IMR-90 (cell line): ENCODE results near the gene MSI1. TPM values are rescaled to one million over a fixed set of nuclear protein-coding genes. Genes with fewer than 3 reads are reported as not detected.

Experiments
- ATAC-seq: fragments of 200-7000 bp; cut with Tn5 transposase; 2 replicates; pipeline ENCODE4 v1.9.1; 2020; ENCODE audit warnings: low read depth, mild to moderate bottlenecking, moderate library complexity
- BruUV-seq: library from RNA; stranded (reverse); fragments of 400-500 nt; replicated peaks from 2 replicates; lab custom pipeline; 2021; lab: Mats Ljungman, UMichigan
- CTCF ChIA-PET: fragments of 300-600 bp; formaldehyde crosslinking; extraction: SDS; loops from one replicate; lab custom pipeline; 2021; ENCODE audit warnings: antibody characterized with exemption; lab: Yijun Ruan, JAX
- POLR2A ChIA-PET: fragments of 300-600 bp; sonication (Branson Sonifier 250); formaldehyde crosslinking; loops from one replicate; lab custom pipeline; 2022; ENCODE audit warnings: antibody characterized with exemption; ENCODE audit not compliant: unreplicated experiment; lab: Charles Lee
- DNase-seq: peaks from one replicate; pipeline ENCODE4 v3.0.0; 2013
- H2AFZ ChIP-seq: replicated peaks from 2 replicates; pipeline ENCODE3; 2013; ENCODE audit warnings: low read length, mild to moderate bottlenecking; ENCODE audit not compliant: poor library complexity
- H2AK5ac ChIP-seq: 2 replicates; pipeline ENCODE4 v1.6.1; 2013; ENCODE audit warnings: low read depth, low read length, inconsistent platforms
- H2AK9ac ChIP-seq: replicated peaks from 2 replicates; pipeline ENCODE3; 2013; ENCODE audit warnings: mild to moderate bottlenecking, low read depth, low read length, moderate library complexity; ENCODE audit not compliant: poor library complexity
- H2BK120ac ChIP-seq: 2 replicates; pipeline ENCODE4 v1.6.1; 2013; ENCODE audit warnings: low read depth, low read length, inconsistent platforms
- H2BK15ac ChIP-seq: 3 replicates; pipeline ENCODE4 v1.6.1; 2013; ENCODE audit warnings: low read depth, low read length, inconsistent platforms
- H2BK20ac ChIP-seq: 2 replicates; pipeline ENCODE4 v1.6.1; 2013; ENCODE audit warnings: low read depth, mild to moderate bottlenecking, inconsistent platforms, low read length, moderate library complexity
- H2BK5ac ChIP-seq: 2 replicates; pipeline ENCODE4 v1.6.1; 2013; ENCODE audit warnings: mild to moderate bottlenecking, low read depth, low read length, inconsistent platforms; ENCODE audit not compliant: poor library complexity, severe bottlenecking
- H3K14ac ChIP-seq: replicated peaks from 2 replicates; pipeline ENCODE4 v1.6.1; 2013; ENCODE audit warnings: low read depth, low read length, inconsistent platforms
- H3K18ac ChIP-seq: 2 replicates; pipeline ENCODE4 v1.6.1; 2013; ENCODE audit warnings: low read depth, low read length, control low read depth
- H3K23ac ChIP-seq: 2 replicates; pipeline ENCODE4 v1.6.1; 2013; ENCODE audit warnings: low read depth, low read length, inconsistent platforms
- H3K27ac ChIP-seq: 2 replicates; pipeline ENCODE4 v1.5.1; 2013; ENCODE audit warnings: mild to moderate bottlenecking, control low read depth, low read length; ENCODE audit not compliant: insufficient read depth
- H3K27me3 ChIP-seq: 2 replicates; pipeline ENCODE4 v1.6.1; 2013; ENCODE audit warnings: low read length; ENCODE audit not compliant: control insufficient read depth, insufficient read depth
- H3K36me3 ChIP-seq: 2 replicates; pipeline ENCODE4 v1.6.1; 2013; ENCODE audit warnings: low read length, mixed read lengths; ENCODE audit not compliant: control insufficient read depth, insufficient read depth
- H3K4ac ChIP-seq: 2 replicates; pipeline ENCODE4 v1.6.1; 2013; ENCODE audit warnings: low read depth, low read length, inconsistent platforms
- H3K4me1 ChIP-seq: 2 replicates; pipeline ENCODE4 v1.6.1; 2013; ENCODE audit warnings: low read length, mixed read lengths; ENCODE audit not compliant: control insufficient read depth, insufficient read depth
- H3K4me2 ChIP-seq: 2 replicates; pipeline ENCODE4 v1.6.1; 2013; ENCODE audit warnings: low read depth, mild to moderate bottlenecking, control low read depth, low read length, moderate library complexity
- H3K4me3 ChIP-seq: 2 replicates; pipeline ENCODE4 v1.5.1; 2013; ENCODE audit warnings: low read depth, mild to moderate bottlenecking, control low read depth, low read length, moderate library complexity; ENCODE audit not compliant: insufficient read depth
- H3K56ac ChIP-seq: 2 replicates; pipeline ENCODE4 v1.6.1; 2013; ENCODE audit warnings: low read length, inconsistent platforms; ENCODE audit not compliant: insufficient read depth; ENCODE audit errors: extremely low read depth
- H3K79me1 ChIP-seq, 2 experiments: 2 replicates each; pipeline ENCODE4 v1.6.1; 2013; ENCODE audit warnings: low read length in 2 of 2, inconsistent platforms in 1 of 2, low read depth in 1 of 2
- H3K9ac ChIP-seq: 2 replicates; pipeline ENCODE4 v1.6.1; 2013; ENCODE audit warnings: low read depth, low read length, control low read depth
- H3K9me1 ChIP-seq: 2 replicates; pipeline ENCODE4 v1.6.1; 2013; ENCODE audit warnings: low read length, inconsistent platforms; ENCODE audit not compliant: insufficient read depth
- H3K9me3 ChIP-seq: 2 replicates; pipeline ENCODE4 v1.6.1; 2013; ENCODE audit warnings: low read length; ENCODE audit not compliant: control insufficient read depth, insufficient read depth
- H4K20me1 ChIP-seq: 2 replicates; pipeline ENCODE4 v1.6.1; 2013; ENCODE audit warnings: low read length, inconsistent platforms; ENCODE audit not compliant: insufficient read depth
- H4K5ac ChIP-seq: 2 replicates; pipeline ENCODE4 v1.6.1; 2013; ENCODE audit warnings: mild to moderate bottlenecking, low read depth, low read length, control low read depth
- H4K8ac ChIP-seq, 2 experiments: 2 replicates each; pipeline ENCODE4 v1.6.1; 2013; ENCODE audit warnings: low read depth in 2 of 2, low read length in 2 of 2, control low read depth in 1 of 2, inconsistent platforms in 1 of 2
- H4K91ac ChIP-seq: 2 replicates; pipeline ENCODE4 v1.6.1; 2013; ENCODE audit warnings: low read depth, low read length, inconsistent platforms; ENCODE audit not compliant: insufficient read depth
- BHLHE40 ChIP-seq: fragments of 150-350 bp; IDR thresholded peaks from 2 replicates; pipeline ENCODE4 v1.6.1; 2016; ENCODE audit warnings: mild to moderate bottlenecking, low read depth, low read length
- CEBPB ChIP-seq: IDR thresholded peaks from 2 replicates; pipeline ENCODE4 v1.6.1; 2012; ENCODE audit warnings: low read depth, low read length, improper control_type of control experiment
- CHD1 ChIP-seq: IDR thresholded peaks from 2 replicates; pipeline ENCODE4 v1.6.1; 2012; ENCODE audit warnings: low read depth, low read length, improper control_type of control experiment
- CTCF ChIP-seq: conservative IDR thresholded peaks from 2 replicates; pipeline ENCODE4 v1.5.1; 2012; ENCODE audit warnings: mild to moderate bottlenecking, low read depth, low read length, improper control_type of control experiment
- ELK1 ChIP-seq: fragments of 150-350 bp; IDR thresholded peaks from 2 replicates; pipeline ENCODE4 v1.6.1; 2016; ENCODE audit warnings: low read depth, mild to moderate bottlenecking, low read length, moderate library complexity, borderline replicate concordance
- FOS ChIP-seq: fragments of 150-350 bp; IDR thresholded peaks from 2 replicates; pipeline ENCODE4 v1.6.1; 2016; ENCODE audit warnings: low read depth, low read length
- MAFK ChIP-seq: IDR thresholded peaks from 2 replicates; pipeline ENCODE4 v1.6.1; 2012; ENCODE audit warnings: low read depth, low read length, improper control_type of control experiment
- MAZ ChIP-seq: IDR thresholded peaks from 2 replicates; pipeline ENCODE4 v1.6.1; 2012; ENCODE audit warnings: low read depth, mild to moderate bottlenecking, low read length, improper control_type of control experiment, moderate library complexity, borderline replicate concordance
- MXI1 ChIP-seq: IDR thresholded peaks from 2 replicates; pipeline ENCODE4 v1.6.1; 2012; ENCODE audit warnings: low read depth, mild to moderate bottlenecking, low read length, moderate library complexity, borderline replicate concordance
- NFE2L2 ChIP-seq: fragments of 150-350 bp; IDR thresholded peaks from 2 replicates; pipeline ENCODE4 v1.6.1; 2016; ENCODE audit warnings: low read depth, mild to moderate bottlenecking, low read length
- POLR2A ChIP-seq: IDR thresholded peaks from 2 replicates; pipeline ENCODE4 v1.6.1; 2012; ENCODE audit warnings: mild to moderate bottlenecking, low read depth, low read length
- RAD21 ChIP-seq: IDR thresholded peaks from 2 replicates; pipeline ENCODE4 v1.6.1; 2012; ENCODE audit warnings: low read length, improper control_type of control experiment
- RCOR1 ChIP-seq: IDR thresholded peaks from 2 replicates; pipeline ENCODE4 v1.6.1; 2012; ENCODE audit warnings: mild to moderate bottlenecking, low read length, improper control_type of control experiment; ENCODE audit not compliant: insufficient replicate concordance
- RFX5 ChIP-seq: IDR thresholded peaks from 2 replicates; pipeline ENCODE4 v1.8.0; 2012; ENCODE audit warnings: low read depth, mild to moderate bottlenecking, low read length, moderate library complexity
- SMC3 ChIP-seq: fragments of 150-350 bp; IDR thresholded peaks from 2 replicates; pipeline ENCODE4 v1.6.1; 2016; ENCODE audit warnings: low read depth, mild to moderate bottlenecking, antibody characterized with exemption, low read length, moderate library complexity
- USF2 ChIP-seq: fragments of 150-350 bp; IDR thresholded peaks from 2 replicates; pipeline ENCODE4 v1.6.1; 2017; ENCODE audit warnings: mild to moderate bottlenecking, antibody characterized with exemption, low read length, low read depth
- WGBS, 2 experiments: methylation state at CpG; one replicate each; pipeline versions ENCODE4 v1.1.5 to v1.1.7; 2013; ENCODE audit warnings: missing lambda C conversion rate in 2 of 2; ENCODE audit not compliant: insufficient read length in 1 of 2; ENCODE audit errors: extremely low coverage in 2 of 2; 5-methylcytosine and 5-hydroxymethylcytosine counted together
- dilution Hi-C: fragments of 300-500 bp; cut with HindIII; formaldehyde crosslinking; loops from one replicate; pipeline ENCODE4 v1.14.3; 2018; ENCODE audit warnings: low sequenced_read_pairs; ENCODE audit not compliant: unreplicated experiment
- in situ Hi-C: fragments of 300-500 bp; cut with MboI; formaldehyde crosslinking; loops from 3 replicates; pipeline ENCODE4 v1.14.3; 2019; ENCODE audit warnings: low sequenced_read_pairs, inconsistent platforms, mixed read lengths
- intact Hi-C: fragments of 100-400 bp; cut with micrococcal nuclease; formaldehyde crosslinking; loops from 2 replicates; pipeline ENCODE4 v1.10.0; 2022
- polyA plus RNA-seq, 3 experiments: library from polyadenylated mRNA; depleted of rRNA; stranded (reverse); fragments of >200 nt; gene quantifications; 2 replicates each; pipeline ENCODE4 v1.2.3, GENCODE V29; 2012; ENCODE audit warnings: low replicate concordance in 1 of 3
- total RNA-seq: library from RNA; depleted of rRNA; stranded (reverse); fragments of >200 nt; gene quantifications from 2 replicates; pipeline ENCODE4 v1.2.3, GENCODE V29; 2012

Gene MSI1
- total and polyA plus RNA-seq, 2 of the 4 experiments (the other 2 are of a cell fraction) = not detected

DNA sequence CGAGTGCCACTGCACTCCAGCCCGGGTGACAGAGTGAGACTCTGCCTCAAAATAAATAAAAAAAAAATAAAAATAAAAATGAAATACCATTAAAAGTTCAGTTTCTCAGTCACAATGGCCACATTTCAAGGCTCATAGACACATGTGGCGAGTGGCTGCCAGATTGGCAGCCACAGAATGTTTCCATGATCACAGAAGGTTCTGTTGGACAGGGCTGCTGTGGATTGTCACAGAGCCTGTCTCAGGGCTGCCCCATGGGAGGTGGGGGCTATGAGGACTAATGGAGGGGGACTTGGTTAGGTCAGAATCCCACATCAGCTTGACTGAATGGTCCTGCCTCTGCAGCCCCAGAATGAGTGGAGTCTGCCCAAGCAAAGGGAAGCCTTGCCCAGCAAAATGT lies 37.6 kb downstream of the MSI1 start:
- Histone ChIP-seq H3K79me1 (no peaks in the 10 kb centered on the region), H2AK5ac (no peak overlapping the region), H3K14ac (no peak overlapping the region), H3K4me1 (no peaks in the 10 kb centered on the region), H2BK20ac (no peak overlapping the region), H3K9me1 (no peaks in the 10 kb centered on the region), H4K5ac (no peak overlapping the region), H3K4me3 (no peak overlapping the region), H3K23ac (no peak overlapping the region), H3K27ac (no peak overlapping the region), H3K36me3 (no peaks in the 10 kb centered on the region), H3K4me2 (no peak overlapping the region), H2BK120ac (no peak overlapping the region), H3K9me3 (no peaks in the 10 kb centered on the region), H3K18ac (no peak overlapping the region), H2AK9ac (no peak overlapping the region), H3K9ac (no peak overlapping the region), H4K20me1 (no peaks in the 10 kb centered on the region), H2BK15ac (no peak overlapping the region), H2AFZ (no peak overlapping the region), H4K8ac (no peak overlapping the region), H4K91ac (no peak overlapping the region), H3K56ac (no peak overlapping the region), H2BK5ac (no peak overlapping the region), H3K27me3 (peaks cover 17% of the 10 kb centered on the region; the same call in 1 of the 2 replicates), H3K4ac (no peak overlapping the region)
- 80% methylated on average over 1 of the region's 3 CpGs; no CpG with 5 or more reads in 1 of the 2 experiments for WGBS, 2 experiments
- dilution Hi-C loops = no loop called here
- ATAC-seq (no peak), DNase-seq (no peak)
- no TSS peak for BruUV-seq
- CTCF ChIA-PET = no interaction called here
- POLR2A ChIA-PET = no interaction called here
- TF ChIP-seq BHLHE40 (no peak), MAZ (no peak), RFX5 (no peak), CTCF (no peak), MXI1 (no peak), ELK1 (no peak), RAD21 (no peak), USF2 (no peak), POLR2A (no peak), MAFK (no peak), CEBPB (no peak), RCOR1 (no peak), FOS (no peak), NFE2L2 (no peak), SMC3 (no peak), CHD1 (no peak)
- intact Hi-C loops = no loop called here
- in situ Hi-C loops = loop anchor here (25.0 kb wide), 1 partner anchor 106 kb away; the partner anchor contains the start of genes COX6A1, GATC and TRIAP1
